Measurements from ENCODE around the gene CYBC1. TPM values are rescaled to one million over a fixed set of nuclear protein-coding genes. Genes with fewer than 3 reads are reported as not detected.

Gene CYBC1
- polyA plus RNA-seq, 1 experiment = 118 TPM

DNA sequence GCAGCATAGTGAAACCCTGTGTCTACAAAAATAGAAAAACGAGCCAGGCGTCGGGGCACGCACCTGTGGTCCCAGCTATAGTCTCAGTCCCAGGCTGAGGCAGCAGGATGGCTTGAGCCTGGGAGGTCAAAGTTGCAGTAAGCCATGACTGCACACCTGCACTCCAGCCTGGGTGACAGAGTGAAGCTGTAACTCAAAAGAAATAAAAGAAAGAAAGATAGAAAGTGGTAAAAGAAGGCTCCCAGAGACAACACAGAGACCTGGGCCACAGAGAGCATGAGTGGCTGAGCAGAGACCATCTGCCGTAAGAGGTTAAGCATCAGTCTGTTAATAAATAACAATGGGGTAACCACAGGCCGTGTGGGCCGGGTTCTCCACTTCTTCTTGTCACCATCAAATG, 47.7 kb downstream of the CYBC1 start:
- H3K4me3 ChIP-seq (ENCODE audit: low read depth, low read length) = no peak overlapping the region
- no peak for DNase-seq (ENCODE audit: low read depth)
- TF ChIP-seq, protein P1, sequence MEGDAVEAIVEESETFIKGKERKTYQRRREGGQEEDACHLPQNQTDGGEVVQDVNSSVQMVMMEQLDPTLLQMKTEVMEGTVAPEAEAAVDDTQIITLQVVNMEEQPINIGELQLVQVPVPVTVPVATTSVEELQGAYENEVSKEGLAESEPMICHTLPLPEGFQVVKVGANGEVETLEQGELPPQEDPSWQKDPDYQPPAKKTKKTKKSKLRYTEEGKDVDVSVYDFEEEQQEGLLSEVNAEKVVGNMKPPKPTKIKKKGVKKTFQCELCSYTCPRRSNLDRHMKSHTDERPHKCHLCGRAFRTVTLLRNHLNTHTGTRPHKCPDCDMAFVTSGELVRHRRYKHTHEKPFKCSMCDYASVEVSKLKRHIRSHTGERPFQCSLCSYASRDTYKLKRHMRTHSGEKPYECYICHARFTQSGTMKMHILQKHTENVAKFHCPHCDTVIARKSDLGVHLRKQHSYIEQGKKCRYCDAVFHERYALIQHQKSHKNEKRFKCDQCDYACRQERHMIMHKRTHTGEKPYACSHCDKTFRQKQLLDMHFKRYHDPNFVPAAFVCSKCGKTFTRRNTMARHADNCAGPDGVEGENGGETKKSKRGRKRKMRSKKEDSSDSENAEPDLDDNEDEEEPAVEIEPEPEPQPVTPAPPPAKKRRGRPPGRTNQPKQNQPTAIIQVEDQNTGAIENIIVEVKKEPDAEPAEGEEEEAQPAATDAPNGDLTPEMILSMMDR (IDR thresholded peaks at IDR 0.05; ENCODE audit: insufficient read depth, low read depth, low read length) = no peak
- peaks cover 3% of the 10 kb centered on the region for H3K36me3 ChIP-seq (ENCODE audit: control insufficient read depth, insufficient read depth, low read length)
- H3K27me3 ChIP-seq (ENCODE audit: control insufficient read depth, insufficient read depth, low read length) = no peaks in the 10 kb centered on the region
- CTCF ChIA-PET = interaction anchor here (0.7 to 1.8 kb wide), 2 partner anchors 52 to 91 kb away, joined by 4 to 5 read pairs; no protein-coding TSS in a partner anchor
- POLR2A ChIA-PET = no interaction called here

DNA sequence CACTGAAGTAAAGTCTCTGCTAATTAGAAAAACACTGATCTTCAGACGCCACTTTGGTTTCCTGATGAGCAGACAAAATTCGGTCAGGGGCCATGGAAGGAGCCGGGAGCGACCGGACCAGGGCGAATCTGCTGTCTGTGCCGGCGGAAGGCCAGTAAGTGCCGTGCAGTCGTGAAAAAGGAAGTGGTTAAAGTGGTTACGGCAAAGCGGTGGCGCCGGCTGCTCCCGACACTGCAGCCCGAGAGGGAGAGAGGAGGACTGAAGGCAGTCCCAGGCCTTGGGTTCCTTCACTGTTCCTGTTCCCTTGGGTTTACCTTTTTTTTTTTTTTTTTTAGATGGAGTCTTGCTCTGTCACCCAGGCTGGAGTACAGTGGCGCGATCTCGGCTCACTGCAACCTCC, 49.7 kb downstream of the CYBC1 start:
- TF ChIP-seq, protein P1 (IDR thresholded peaks at IDR 0.05; ENCODE audit: insufficient read depth, low read depth, low read length) = no peak
- CTCF ChIA-PET = interaction anchor here (1.3 to 1.8 kb wide), 3 partner anchors 13 to 50 kb away, joined by 3 to 5 read pairs (median 4); no protein-coding TSS in a partner anchor
- no peak for DNase-seq (ENCODE audit: low read depth)
- Histone ChIP-seq H3K4me3 (ENCODE audit: low read depth, low read length) (no peak overlapping the region), H3K27me3 (ENCODE audit: control insufficient read depth, insufficient read depth, low read length) (no peaks in the 10 kb centered on the region), H3K36me3 (ENCODE audit: control insufficient read depth, insufficient read depth, low read length) (peaks cover 3% of the 10 kb centered on the region)
- POLR2A ChIA-PET = no interaction called here

DNA sequence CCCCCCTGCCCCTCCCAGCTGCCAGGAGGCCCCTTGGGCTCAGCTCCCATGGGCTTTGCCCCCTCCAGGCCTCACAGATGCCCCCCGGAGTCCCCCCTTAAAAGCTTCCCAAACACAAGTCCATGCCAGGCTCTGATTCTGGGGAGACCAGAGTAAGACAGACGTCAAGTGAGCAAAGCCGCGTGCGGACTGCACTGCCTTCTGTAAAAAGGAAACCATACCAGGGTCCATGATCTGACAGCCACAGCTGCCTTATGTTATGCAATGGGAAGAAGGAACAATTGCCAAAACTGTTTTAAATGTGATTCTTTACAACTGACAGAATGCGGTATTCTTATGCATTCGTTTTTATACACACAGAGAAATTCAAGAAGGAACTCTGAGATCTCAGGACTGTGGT, 50.3 kb downstream of the CYBC1 start:
- no peaks in the 10 kb centered on the region for H3K27me3 ChIP-seq (ENCODE audit: control insufficient read depth, insufficient read depth, low read length)
- DNase-seq (ENCODE audit: low read depth) = no peak
- TF ChIP-seq, protein P1 (IDR thresholded peaks at IDR 0.05; ENCODE audit: insufficient read depth, low read depth, low read length) = no peak
- POLR2A ChIA-PET = no interaction called here
- H3K36me3 ChIP-seq (ENCODE audit: control insufficient read depth, insufficient read depth, low read length) = peaks cover 3% of the 10 kb centered on the region
- no peak overlapping the region for H3K4me3 ChIP-seq (ENCODE audit: low read depth, low read length)
- CTCF ChIA-PET = interaction anchor here (1.3 to 1.8 kb wide), 4 partner anchors 11 to 49 kb away, joined by 4 to 5 read pairs (median 4); no protein-coding TSS in a partner anchor

GRCh38 chr17:82399601-82400101, 50.9 kb downstream of the CYBC1 start:
- Histone ChIP-seq H3K36me3 (ENCODE audit: control insufficient read depth, insufficient read depth, low read length) (peaks cover 3% of the 10 kb centered on the region), H3K27me3 (ENCODE audit: control insufficient read depth, insufficient read depth, low read length) (no peaks in the 10 kb centered on the region), H3K4me3 (ENCODE audit: low read depth, low read length) (no peak overlapping the region)
- no peak for DNase-seq (ENCODE audit: low read depth)
- CTCF ChIA-PET = interaction anchor here (1.3 to 1.8 kb wide), 4 partner anchors 10 to 49 kb away, joined by 4 to 5 read pairs (median 4); no protein-coding TSS in a partner anchor
- TF ChIP-seq, protein P1 (IDR thresholded peaks at IDR 0.05; ENCODE audit: insufficient read depth, low read depth, low read length) = no peak
- POLR2A ChIA-PET = no interaction called here

DNA sequence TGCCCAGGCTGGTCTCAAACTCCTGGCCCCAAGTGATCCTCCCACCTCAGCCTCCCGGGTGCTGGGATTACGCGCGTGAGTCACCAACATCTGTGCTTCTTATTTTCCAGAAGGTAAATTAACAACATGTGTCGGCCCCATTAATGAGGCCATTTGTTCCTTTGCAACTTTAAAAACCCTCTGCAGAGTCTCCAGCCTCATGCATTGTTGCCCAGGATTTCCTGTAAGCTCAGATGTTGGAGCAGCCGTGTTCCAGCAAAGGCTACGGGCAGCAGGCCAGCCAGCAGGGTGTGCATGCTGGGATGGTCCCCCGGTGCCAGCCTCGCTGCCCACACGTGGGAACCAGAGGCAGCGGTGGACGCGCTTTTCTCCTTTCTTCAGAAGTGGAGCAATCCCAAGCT, 51.5 kb downstream of the CYBC1 start:
- POLR2A ChIA-PET = no interaction called here
- peak; percentile 85 for DNase-seq (ENCODE audit: low read depth)
- TF ChIP-seq, protein P1 (IDR thresholded peaks at IDR 0.05; ENCODE audit: insufficient read depth, low read depth, low read length) = no peak
- Histone ChIP-seq H3K4me3 (ENCODE audit: low read depth, low read length) (no peak overlapping the region), H3K27me3 (ENCODE audit: control insufficient read depth, insufficient read depth, low read length) (no peaks in the 10 kb centered on the region), H3K36me3 (ENCODE audit: control insufficient read depth, insufficient read depth, low read length) (peaks cover 3% of the 10 kb centered on the region)
- CTCF ChIA-PET = interaction anchor here (1.3 to 1.8 kb wide), 3 partner anchors 9 to 48 kb away, joined by 4 to 5 read pairs (median 4); no protein-coding TSS in a partner anchor

Measured in BJ (cell line).